ENCODE results near the gene NR3C2.

NR3C2 gene

GRCh38 chr4:148248824-148249223 is 193.4 kb downstream of the NR3C2 start:
- TF ChIP-seq CTCF (conservative IDR thresholded peaks at IDR 0.05; ENCODE audit: control insufficient read depth, insufficient read depth, low read depth, low read length), result no peak
- H3K4me3 ChIP-seq (ENCODE audit: control insufficient read depth, low read depth, low read length), result no peak overlapping the region
- no peak for DNase-seq (ENCODE audit: low read depth)

GRCh38 chr4:148245015-148245414 is 197.2 kb downstream of the NR3C2 start:
- no peak for DNase-seq (ENCODE audit: low read depth)
- no peak overlapping the region for H3K4me3 ChIP-seq (ENCODE audit: control insufficient read depth, low read depth, low read length)
- TF ChIP-seq CTCF (conservative IDR thresholded peaks at IDR 0.05; ENCODE audit: control insufficient read depth, insufficient read depth, low read depth, low read length), result no peak

GRCh38 chr4:148243837-148244236 is 198.4 kb downstream of the NR3C2 start:
- DNase-seq (ENCODE audit: low read depth), result no peak
- no peak overlapping the region for H3K4me3 ChIP-seq (ENCODE audit: control insufficient read depth, low read depth, low read length)
- TF ChIP-seq CTCF (conservative IDR thresholded peaks at IDR 0.05; ENCODE audit: control insufficient read depth, insufficient read depth, low read depth, low read length), result no peak

GRCh38 chr4:148240241-148240640 is 202.0 kb downstream of the NR3C2 start:
- no peak for TF ChIP-seq CTCF (conservative IDR thresholded peaks at IDR 0.05; ENCODE audit: control insufficient read depth, insufficient read depth, low read depth, low read length)
- no peak for DNase-seq (ENCODE audit: low read depth)
- no peak overlapping the region for H3K4me3 ChIP-seq (ENCODE audit: control insufficient read depth, low read depth, low read length)

- DNase-seq (ENCODE audit: low read depth), result no peak
- no peak overlapping the region for H3K4me3 ChIP-seq (ENCODE audit: control insufficient read depth, low read depth, low read length)
- TF ChIP-seq CTCF (conservative IDR thresholded peaks at IDR 0.05; ENCODE audit: control insufficient read depth, insufficient read depth, low read depth, low read length), result no peak
Observed at GRCh38 chr4:148239494-148239985, 202.7 kb downstream of the NR3C2 start.

GRCh38 chr4:148238811-148239493 is 203.3 kb downstream of the NR3C2 start:
- TF ChIP-seq CTCF (conservative IDR thresholded peaks at IDR 0.05; ENCODE audit: control insufficient read depth, insufficient read depth, low read depth, low read length), result no peak

More at GRCh38 chr4:148238811-148239493, 203.3 kb downstream of the NR3C2 start:
- H3K4me3 ChIP-seq (ENCODE audit: control insufficient read depth, low read depth, low read length), result no peak overlapping the region
- DNase-seq (ENCODE audit: low read depth), result no peak
